Measurements from ENCODE around the gene C17orf67. TPM values are rescaled to one million over a fixed set of nuclear protein-coding genes. Genes with fewer than 3 reads are reported as not detected.

Gene C17orf67
- total and polyA plus RNA-seq, 2 experiments from 2014 or later, result 1.0 to 3.7 TPM

DNA sequence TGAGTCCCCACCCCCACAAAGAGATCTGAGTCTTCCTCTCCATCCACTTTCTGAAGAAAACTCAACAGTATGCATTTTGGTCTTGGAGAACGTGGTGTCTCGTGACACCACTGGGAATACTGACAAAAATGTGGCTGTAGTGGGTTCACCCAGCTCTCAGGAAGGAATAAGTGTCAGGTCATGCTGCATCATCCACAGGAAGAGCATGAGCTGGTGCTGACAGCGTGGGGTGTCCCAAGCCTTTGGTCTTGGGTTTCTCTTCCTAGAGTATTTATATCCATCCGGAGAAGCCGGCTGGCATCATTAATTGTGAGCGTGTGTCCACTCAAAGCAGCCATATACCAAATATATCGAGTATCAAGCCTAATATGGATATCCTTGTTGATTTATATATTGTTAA, 55.9 kb downstream of the C17orf67 start (continued):
- TF ChIP-seq, protein P1, sequence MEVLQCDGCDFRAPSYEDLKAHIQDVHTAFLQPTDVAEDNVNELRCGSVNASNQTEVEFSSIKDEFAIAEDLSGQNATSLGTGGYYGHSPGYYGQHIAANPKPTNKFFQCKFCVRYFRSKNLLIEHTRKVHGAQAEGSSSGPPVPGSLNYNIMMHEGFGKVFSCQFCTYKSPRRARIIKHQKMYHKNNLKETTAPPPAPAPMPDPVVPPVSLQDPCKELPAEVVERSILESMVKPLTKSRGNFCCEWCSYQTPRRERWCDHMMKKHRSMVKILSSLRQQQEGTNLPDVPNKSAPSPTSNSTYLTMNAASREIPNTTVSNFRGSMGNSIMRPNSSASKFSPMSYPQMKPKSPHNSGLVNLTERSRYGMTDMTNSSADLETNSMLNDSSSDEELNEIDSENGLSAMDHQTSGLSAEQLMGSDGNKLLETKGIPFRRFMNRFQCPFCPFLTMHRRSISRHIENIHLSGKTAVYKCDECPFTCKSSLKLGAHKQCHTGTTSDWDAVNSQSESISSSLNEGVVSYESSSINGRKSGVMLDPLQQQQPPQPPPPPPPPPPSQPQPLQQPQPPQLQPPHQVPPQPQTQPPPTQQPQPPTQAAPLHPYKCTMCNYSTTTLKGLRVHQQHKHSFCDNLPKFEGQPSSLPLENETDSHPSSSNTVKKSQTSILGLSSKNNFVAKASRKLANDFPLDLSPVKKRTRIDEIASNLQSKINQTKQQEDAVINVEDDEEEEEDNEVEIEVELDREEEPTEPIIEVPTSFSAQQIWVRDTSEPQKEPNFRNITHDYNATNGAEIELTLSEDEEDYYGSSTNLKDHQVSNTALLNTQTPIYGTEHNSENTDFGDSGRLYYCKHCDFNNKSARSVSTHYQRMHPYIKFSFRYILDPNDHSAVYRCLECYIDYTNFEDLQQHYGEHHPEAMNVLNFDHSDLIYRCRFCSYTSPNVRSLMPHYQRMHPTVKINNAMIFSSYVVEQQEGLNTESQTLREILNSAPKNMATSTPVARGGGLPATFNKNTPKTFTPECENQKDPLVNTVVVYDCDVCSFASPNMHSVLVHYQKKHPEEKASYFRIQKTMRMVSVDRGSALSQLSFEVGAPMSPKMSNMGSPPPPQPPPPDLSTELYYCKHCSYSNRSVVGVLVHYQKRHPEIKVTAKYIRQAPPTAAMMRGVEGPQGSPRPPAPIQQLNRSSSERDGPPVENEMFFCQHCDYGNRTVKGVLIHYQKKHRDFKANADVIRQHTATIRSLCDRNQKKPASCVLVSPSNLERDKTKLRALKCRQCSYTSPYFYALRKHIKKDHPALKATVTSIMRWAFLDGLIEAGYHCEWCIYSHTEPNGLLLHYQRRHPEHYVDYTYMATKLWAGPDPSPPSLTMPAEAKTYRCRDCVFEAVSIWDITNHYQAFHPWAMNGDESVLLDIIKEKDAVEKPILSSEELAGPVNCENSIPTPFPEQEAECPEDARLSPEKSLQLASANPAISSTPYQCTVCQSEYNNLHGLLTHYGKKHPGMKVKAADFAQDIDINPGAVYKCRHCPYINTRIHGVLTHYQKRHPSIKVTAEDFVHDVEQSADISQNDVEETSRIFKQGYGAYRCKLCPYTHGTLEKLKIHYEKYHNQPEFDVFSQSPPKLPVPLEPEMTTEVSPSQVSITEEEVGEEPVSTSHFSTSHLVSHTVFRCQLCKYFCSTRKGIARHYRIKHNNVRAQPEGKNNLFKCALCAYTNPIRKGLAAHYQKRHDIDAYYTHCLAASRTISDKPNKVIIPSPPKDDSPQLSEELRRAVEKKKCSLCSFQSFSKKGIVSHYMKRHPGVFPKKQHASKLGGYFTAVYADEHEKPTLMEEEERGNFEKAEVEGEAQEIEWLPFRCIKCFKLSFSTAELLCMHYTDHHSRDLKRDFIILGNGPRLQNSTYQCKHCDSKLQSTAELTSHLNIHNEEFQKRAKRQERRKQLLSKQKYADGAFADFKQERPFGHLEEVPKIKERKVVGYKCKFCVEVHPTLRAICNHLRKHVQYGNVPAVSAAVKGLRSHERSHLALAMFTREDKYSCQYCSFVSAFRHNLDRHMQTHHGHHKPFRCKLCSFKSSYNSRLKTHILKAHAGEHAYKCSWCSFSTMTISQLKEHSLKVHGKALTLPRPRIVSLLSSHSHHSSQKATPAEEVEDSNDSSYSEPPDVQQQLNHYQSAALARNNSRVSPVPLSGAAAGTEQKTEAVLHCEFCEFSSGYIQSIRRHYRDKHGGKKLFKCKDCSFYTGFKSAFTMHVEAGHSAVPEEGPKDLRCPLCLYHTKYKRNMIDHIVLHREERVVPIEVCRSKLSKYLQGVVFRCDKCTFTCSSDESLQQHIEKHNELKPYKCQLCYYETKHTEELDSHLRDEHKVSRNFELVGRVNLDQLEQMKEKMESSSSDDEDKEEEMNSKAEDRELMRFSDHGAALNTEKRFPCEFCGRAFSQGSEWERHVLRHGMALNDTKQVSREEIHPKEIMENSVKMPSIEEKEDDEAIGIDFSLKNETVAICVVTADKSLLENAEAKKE (CRISPR knock-in tag; IDR thresholded peaks at IDR 0.05), result no peak

DNA sequence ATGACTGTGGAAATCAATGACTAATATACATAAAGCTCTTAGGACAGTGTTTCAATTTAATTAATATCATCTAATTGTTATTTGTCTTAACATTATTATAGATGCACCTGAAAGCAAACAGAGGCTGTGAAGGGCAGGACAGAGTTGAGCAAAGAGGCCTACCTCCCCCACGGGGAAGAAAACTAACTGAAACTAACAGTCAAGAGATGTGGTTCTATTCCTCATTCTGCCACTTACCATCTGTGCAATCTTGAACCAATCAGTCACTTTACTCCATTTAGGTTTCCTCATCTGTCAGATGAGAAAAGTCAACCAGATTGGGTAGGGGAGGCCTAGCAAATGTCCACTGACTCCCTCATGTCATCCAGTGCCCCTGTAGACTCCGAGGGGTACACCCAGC, 59.1 kb downstream of the C17orf67 start:
- Histone ChIP-seq H2AFZ (no peak overlapping the region), H3K4me1 (ENCODE audit: insufficient read depth) (0 out of 2 replicates have a peak, but pooled peaks cover 2% of the 10 kb centered on the region), H3K4me2 (no peak overlapping the region), H3K4me3 (no peak overlapping the region), H3K9me2 (ENCODE audit: insufficient read depth) (no peaks in the 10 kb centered on the region), H3K36me3 (ENCODE audit: insufficient read depth) (no peaks in the 10 kb centered on the region), H4K20me1 (replicated peaks; ENCODE audit: insufficient read depth) (no peaks in the 10 kb centered on the region), H3K79me2 (replicated peaks; ENCODE audit: insufficient read depth) (no peaks in the 10 kb centered on the region), H3F3A (replicated peaks; ENCODE audit: low read depth) (no peaks in the 10 kb centered on the region), H3K27ac (ENCODE audit: low read depth) (no peak overlapping the region), H3K27me3 (ENCODE audit: insufficient read depth) (peaks cover 10% of the 10 kb centered on the region)
- H3K27ac Mint-ChIP-seq, result no peak overlapping the region
- H3K4me1 Mint-ChIP-seq, result no peaks in the 10 kb centered on the region; the same call in 2 of the 3 replicates
- DNase-seq (ENCODE audit: low spot score) (no peak), ATAC-seq (no peak)
- TF ChIP-seq ZNF114 (CRISPR knock-in tag; IDR thresholded peaks at IDR 0.05), result no peak
- no peak for TF ChIP-seq JUNB (IDR thresholded peaks at IDR 0.05; ENCODE audit: unreplicated experiment)
- TF ChIP-seq POLR2AphosphoS5 (IDR thresholded peaks at IDR 0.05; ENCODE audit: low read depth), result no peak
- no peak for TF ChIP-seq CTCF (conservative IDR thresholded peaks at IDR 0.05; ENCODE audit: low read depth in 2 of 2)
- TF ChIP-seq ZNF331 (CRISPR knock-in tag; IDR thresholded peaks at IDR 0.05; ENCODE audit: low read depth), result no peak
- H3K36me3 Mint-ChIP-seq (ENCODE audit: low read depth), result no peaks in the 10 kb centered on the region
- peaks cover 12% of the 10 kb centered on the region for H3K27me3 Mint-ChIP-seq (ENCODE audit: insufficient read depth, low read depth, poor library complexity)
- H3K4me3 Mint-ChIP-seq, result no peak overlapping the region
- no peaks in the 10 kb centered on the region for H3K9me3 Mint-ChIP-seq

All from GM23338 (cell line).